ENCODE results near the gene MVP.
A peak's percentile ranks its signal among the peaks of the same experiment; 100 is the strongest.

Gene MVP

DNA sequence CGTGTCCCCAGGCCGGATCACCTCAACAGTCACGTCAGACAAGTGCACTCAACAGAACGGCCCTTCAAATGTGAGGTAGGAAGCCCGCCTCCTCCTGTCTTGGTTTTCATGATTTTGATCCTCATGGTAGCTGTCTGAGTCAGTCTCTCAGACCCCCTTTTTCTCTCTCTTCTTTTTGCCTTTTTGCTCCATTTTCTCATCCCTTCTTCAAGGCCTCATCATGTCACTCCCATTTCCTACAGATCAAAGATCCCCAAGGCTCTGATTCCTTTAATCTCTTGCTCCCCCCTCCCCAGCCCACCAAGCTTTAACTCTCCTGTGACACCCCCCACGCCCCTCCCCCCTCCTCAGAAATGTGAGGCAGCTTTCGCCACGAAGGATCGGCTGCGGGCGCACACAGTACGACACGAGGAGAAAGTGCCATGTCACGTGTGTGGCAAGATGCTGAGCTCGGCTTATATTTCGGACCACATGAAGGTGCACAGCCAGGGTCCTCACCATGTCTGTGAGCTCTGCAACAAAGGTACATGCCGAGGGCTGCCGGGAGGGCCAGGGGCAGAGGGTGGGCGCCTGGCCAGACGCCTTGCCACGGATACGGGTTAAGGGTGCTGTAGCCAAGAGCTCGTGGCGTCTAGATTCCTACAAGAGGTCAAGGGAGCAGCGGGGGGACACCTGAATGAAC, 11.9 kb upstream of the MVP start:
- Mint-ChIP-seq H3K4me3 (peak overlapping the region; percentile 85 to 88), H3K4me1 (peaks cover 50 to 76% of the 10 kb centered on the region in 2 donors), H3K27me3 (peaks cover 0 to 15% of the 10 kb centered on the region in 2 donors), H3K36me3 (peaks cover 37 to 51% of the 10 kb centered on the region in 2 donors), H3K27ac (peak overlapping the region; percentile 96), H3K9me3 (no peaks in the 10 kb centered on the region)
- ATAC-seq (replicated peaks) (peak in 1 of 2 donors; percentile 0), DNase-seq (no peak)

DNA sequence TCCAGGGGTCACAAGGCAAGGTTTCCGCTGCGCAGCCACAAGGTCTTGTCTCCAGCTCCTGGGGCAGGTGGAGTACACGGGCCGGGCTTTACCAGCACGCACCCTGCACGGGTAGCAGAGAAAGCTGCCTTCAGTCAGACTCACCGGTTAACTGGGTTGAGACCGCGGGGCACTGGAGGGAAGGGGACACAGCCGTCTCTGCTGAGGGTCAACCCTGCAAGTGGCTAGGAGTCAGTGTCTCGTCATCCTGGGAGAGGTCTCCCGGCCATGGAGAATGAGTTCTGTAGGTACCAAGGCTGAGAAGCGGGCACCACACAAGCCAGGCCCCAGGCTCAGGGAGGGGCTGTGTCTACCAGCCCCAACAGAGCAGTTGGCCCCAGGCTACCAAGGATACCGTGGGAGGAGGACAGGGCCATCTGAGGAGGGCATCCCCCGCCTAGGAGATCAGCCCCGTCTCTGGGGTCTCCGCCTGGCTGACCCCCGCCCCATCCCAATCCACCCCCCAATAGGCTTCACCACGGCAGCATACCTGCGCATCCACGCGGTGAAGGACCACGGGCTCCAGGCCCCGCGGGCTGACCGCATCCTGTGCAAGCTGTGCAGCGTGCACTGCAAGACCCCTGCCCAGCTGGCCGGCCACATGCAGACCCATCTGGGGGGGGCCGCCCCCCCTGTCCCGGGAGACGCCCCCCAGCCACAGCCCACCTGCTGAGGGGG, 11.1 kb upstream of the MVP start:
- Mint-ChIP-seq H3K36me3 (peaks cover 33 to 43% of the 10 kb centered on the region in 2 donors), H3K27ac (peak overlapping the region; percentile 62), H3K27me3 (peaks cover 0 to 15% of the 10 kb centered on the region in 2 donors), H3K4me1 (peaks cover 45 to 76% of the 10 kb centered on the region in 2 donors), H3K4me3 (peak overlapping the region; percentile 85 to 88), H3K9me3 (no peaks in the 10 kb centered on the region)
- DNase-seq (no peak), ATAC-seq (replicated peaks) (no peak)

DNA sequence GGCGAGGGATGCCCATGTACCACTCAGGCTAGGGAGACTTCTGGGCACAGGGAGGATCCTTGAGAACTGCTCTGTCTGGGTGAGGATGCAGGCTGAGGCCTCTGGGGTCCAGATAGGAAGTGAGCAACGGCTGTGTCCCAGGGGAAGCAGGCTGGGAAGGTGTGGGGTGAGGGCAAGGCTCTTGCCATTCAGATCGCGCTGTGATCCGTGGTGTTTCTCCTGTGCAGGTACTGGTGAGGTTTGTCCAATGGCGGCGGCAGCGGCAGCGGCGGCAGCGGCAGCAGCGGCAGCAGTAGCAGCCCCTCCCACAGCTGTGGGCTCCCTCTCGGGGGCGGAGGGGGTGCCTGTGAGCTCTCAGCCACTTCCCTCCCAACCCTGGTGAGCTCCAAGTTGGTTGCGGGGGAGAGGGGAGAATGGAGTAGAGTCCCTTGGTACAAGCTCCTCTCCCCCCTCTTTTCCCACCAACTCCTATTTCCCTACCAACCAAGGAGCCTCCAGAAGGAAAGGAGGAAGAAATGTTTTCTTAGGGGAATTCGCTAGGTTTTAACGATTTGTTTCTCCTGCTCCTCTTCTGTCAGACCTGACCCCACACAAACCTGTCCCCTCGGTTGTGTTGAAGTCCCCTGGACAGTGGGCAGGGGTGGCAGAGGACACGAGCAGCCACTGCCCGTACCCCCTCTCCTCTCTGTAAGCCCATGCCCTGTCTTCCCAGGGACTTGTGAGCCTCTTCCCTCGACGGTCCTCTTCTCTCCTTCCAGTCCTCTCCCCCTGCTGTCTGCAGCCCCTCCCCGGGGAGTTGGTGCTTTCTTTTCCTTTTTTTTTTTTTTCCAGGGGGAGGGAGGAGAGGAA, 10.2 kb upstream of the MVP start:
- ATAC-seq (replicated peaks): no peak
- Mint-ChIP-seq H3K36me3 (peaks cover 33 to 38% of the 10 kb centered on the region in 2 donors), H3K27ac (peak overlapping the region; percentile 68), H3K27me3 (peaks cover 0 to 15% of the 10 kb centered on the region in 2 donors), H3K4me3 (peak overlapping the region; percentile 81 to 84), H3K4me1 (peaks cover 46 to 75% of the 10 kb centered on the region in 2 donors), H3K9me3 (no peaks in the 10 kb centered on the region)
- no peak for DNase-seq

DNA sequence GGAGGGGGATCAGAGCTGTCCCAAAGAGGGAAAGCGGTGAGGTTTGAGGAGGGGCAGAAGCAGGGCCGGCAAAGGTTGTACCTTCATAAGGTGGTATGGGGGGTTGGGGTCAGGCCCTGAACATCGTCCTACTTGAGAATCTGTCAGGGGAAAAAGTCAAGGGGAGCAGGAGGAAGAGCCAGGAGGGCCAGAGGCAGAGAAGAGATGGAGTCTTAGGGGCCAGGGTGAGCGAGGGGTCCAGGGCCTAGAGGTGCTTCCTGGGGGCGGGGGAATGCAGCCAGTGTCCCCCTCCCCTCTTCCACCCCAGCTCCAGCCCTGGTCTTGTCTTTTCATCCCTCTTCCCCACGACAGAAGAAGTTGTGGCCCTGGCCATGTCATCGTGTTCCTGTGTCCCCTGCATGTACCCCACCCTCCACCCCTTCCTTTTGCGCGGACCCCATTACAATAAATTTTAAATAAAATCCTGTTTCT, 9.5 kb upstream of the MVP start:
- Mint-ChIP-seq H3K36me3 (peaks cover 30 to 34% of the 10 kb centered on the region in 2 donors), H3K4me3 (peak overlapping the region; percentile 81 to 84), H3K27ac (peak overlapping the region; percentile 72), H3K27me3 (peaks cover 0 to 15% of the 10 kb centered on the region in 2 donors), H3K9me3 (no peaks in the 10 kb centered on the region), H3K4me1 (peaks cover 47 to 76% of the 10 kb centered on the region in 2 donors)
- ATAC-seq (replicated peaks): no peak
- DNase-seq: no peak

DNA sequence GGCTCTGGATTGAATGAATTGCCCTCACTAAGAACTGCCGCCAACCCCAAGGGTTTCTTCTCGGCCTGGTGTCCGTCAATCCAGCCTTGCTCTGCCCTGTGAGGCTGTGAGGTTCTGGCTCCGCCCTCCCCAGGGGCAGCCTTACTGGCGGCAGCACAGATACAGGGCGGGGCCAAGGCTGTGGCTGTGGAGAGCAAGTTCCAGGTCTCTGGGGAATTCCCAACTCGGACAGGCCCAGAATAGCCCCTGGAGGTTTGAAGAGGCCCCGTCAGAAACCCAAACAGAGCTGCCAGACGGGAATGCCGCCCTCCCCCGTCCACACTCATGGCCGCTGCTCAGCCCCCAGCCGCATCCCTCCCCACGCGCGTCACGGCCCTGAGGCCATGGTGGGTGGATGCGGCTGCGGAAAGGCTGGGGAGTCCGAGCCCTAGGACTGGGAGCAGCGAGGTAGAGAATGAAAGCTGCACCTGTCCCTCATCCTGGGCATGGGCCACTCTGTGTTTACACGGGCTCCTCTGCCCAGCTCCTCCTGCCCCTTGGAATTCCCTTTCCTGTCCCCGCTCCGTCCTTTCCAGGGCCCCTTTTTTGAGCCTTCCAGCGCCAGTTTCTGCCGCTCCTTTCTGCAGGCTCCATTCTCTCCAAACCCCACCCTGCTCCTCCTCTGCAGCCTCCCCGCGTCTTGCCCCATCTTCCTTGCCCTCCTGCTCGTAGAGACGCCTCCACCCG, 8.9 kb upstream of the MVP start:
- Mint-ChIP-seq H3K4me1 (peaks cover 48 to 77% of the 10 kb centered on the region in 2 donors), H3K27me3 (peaks cover 0 to 15% of the 10 kb centered on the region in 2 donors), H3K27ac (peak overlapping the region; percentile 72), H3K4me3 (peak overlapping the region; percentile 81 to 84), H3K9me3 (no peaks in the 10 kb centered on the region), H3K36me3 (peaks cover 31 to 35% of the 10 kb centered on the region in 2 donors)
- ATAC-seq (replicated peaks) (peak; percentile 49 to 53), DNase-seq (peak; percentile 77)

DNA sequence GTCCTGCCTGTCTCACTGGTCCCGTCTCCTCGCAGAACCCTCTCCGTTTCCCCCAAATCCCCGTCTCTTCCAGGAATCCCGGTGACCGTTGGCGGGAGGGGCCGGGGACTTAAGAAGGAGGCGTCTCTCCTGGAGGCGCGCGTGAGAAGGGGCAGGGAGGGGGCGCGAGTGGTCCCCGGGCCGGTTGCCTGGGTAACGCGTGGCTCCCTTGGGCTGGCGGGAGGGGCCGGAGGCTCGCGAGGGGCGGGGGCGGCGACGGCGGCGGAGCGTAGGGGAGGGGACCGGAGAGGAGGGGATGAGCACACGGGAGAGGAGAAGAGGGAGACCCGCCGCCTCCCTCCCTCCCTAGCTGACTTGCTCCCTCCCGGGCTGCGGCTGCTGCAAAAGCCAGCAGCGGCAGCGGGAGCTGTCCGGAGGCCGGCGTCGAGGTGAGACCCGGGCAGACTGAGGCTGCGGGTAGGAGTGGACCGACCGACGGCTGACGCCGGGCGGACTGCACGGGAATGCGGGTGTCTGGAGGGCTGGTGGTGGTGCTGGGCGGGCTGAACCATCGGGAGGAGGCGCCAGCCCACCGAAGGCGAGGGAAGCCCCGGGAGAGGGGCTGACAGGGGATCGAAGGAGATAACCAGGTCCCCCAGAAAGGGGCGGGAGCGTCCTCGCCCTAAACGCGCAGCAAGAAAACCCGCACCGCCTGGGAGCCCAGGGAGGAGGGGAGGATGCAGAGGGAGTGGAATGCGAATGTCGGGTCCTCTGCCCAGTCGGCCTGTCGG, 8.2 kb upstream of the MVP start, which contains the start of gene PRRT2:
Gene PRRT2, plus strand, starts transcription at position 298 of the 770 bp plus-strand sequence. CDS start 862 bp downstream, outside the sequence.
- peak within 1 kb of the TSS; percentile 72 for H3K27ac Mint-ChIP-seq
- peaks cover 0 to 15% of the 10 kb centered on the region in 2 donors for H3K27me3 Mint-ChIP-seq
- peaks cover 36 to 42% of the 10 kb centered on the region in 2 donors for H3K36me3 Mint-ChIP-seq
- no peaks in the 10 kb centered on the region for H3K9me3 Mint-ChIP-seq
- H3K4me1 Mint-ChIP-seq: peaks cover 52 to 84% of the 10 kb centered on the region in 2 donors
- ATAC-seq (replicated peaks) (no peak), DNase-seq (no peak)
- peak within 1 kb of the TSS; percentile 81 to 84 for H3K4me3 Mint-ChIP-seq

DNA sequence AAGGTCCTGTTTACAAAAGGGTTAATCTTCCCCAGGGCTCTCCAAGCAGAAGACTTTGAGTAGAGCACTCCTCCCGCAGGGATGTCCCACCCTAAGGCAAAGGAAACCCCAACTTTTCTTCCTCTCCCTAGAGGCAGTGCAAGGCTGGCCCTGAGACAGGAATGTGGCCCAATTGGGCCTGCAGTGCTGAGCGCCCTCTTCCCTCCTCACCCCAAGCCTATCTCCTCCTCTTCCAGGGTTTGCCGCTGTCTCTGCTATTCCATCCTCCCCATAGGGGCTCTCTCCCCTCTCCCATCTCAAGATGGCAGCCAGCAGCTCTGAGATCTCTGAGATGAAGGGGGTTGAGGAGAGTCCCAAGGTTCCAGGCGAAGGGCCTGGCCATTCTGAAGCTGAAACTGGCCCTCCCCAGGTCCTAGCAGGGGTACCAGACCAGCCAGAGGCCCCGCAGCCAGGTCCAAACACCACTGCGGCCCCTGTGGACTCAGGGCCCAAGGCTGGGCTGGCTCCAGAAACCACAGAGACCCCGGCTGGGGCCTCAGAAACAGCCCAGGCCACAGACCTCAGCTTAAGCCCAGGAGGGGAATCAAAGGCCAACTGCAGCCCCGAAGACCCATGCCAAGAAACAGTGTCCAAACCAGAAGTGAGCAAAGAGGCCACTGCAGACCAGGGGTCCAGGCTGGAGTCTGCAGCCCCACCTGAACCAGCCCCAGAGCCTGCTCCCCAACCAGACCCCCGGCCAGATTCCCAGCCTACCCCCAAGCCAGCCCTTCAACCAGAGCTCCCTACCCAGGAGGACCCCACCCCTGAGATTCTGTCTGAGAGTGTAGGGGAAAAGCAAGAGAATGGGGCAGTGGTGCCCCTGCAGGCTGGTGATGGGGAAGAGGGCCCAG, 7.3 kb upstream of the MVP start:
- DNase-seq (no peak), ATAC-seq (replicated peaks) (no peak)
- H3K4me1 Mint-ChIP-seq: peaks cover 51 to 88% of the 10 kb centered on the region in 2 donors
- H3K4me3 Mint-ChIP-seq: peak overlapping the region; percentile 25 to 84
- H3K9me3 Mint-ChIP-seq: no peaks in the 10 kb centered on the region
- peak overlapping the region; percentile 37 for H3K27ac Mint-ChIP-seq
- peaks cover 33 to 39% of the 10 kb centered on the region in 2 donors for H3K36me3 Mint-ChIP-seq
- peaks cover 0 to 15% of the 10 kb centered on the region in 2 donors for H3K27me3 Mint-ChIP-seq

DNA sequence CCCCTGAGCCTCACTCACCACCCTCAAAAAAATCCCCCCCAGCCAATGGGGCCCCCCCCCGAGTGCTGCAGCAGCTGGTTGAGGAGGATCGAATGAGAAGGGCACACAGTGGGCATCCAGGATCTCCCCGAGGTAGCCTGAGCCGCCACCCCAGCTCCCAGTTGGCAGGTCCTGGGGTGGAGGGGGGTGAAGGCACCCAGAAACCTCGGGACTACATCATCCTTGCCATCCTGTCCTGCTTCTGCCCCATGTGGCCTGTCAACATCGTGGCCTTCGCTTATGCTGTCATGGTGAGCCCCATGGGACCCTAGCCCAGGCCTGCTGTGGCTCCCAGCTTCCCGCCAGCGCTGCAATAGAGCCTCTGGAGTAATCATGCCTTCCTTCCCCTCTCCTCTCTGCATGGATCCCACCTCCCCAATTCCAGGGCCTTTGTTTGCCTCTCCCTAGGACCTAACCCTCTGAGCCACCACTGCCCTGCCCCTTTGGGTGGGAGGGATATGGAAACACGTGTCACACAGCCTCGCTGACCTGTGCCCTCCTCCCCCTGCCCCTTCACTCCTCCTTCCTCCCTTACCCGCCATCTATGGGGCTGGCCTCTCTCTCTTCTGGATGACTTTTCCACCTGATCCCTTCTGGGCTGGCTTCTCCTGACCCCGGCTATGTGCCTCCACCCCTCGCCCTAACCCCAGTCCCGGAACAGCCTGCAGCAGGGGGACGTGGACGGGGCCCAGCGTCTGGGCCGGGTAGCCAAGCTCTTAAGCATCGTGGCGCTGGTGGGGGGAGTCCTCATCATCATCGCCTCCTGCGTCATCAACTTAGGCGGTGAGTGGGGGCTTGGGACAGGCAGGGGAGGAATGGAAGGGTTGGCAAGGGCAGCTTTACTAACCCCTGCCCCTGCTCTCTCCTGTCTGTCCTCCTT, 6.4 kb upstream of the MVP start:
- peaks cover 33 to 39% of the 10 kb centered on the region in 2 donors for H3K36me3 Mint-ChIP-seq

DNA sequence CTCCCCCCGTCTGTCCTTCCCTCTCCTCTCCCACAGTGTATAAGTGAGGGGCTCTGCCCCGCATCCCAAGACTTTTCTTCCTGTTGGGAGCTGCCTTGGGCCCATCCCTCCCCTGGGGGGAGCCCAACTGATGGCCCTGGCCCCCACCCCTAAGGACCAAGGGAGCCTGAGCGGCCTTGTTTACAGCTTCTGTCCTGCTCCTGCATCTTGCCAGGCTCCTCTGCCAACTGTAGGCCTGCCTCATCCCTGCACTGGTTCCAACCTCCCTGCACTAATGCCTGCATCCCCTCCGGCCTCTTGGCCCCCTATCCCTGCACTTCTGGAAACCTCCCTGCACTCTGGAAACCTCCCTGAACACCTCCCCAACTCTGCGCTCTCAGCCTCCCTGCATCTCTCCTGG, 5.7 kb upstream of the MVP start:
- no peak for DNase-seq
- Mint-ChIP-seq H3K36me3 (peaks cover 35 to 43% of the 10 kb centered on the region in 2 donors), H3K9me3 (no peaks in the 10 kb centered on the region), H3K4me1 (peaks cover 54 to 88% of the 10 kb centered on the region in 2 donors), H3K27me3 (peaks cover 0 to 15% of the 10 kb centered on the region in 2 donors), H3K4me3 (peak overlapping the region; percentile 89 to 97), H3K27ac (no peak overlapping the region)
- ATAC-seq (replicated peaks): no peak

More for the DNA sequence above, 6.4 kb upstream of the MVP start:
- Mint-ChIP-seq H3K4me1 (peaks cover 52 to 88% of the 10 kb centered on the region in 2 donors), H3K27me3 (peaks cover 0 to 15% of the 10 kb centered on the region in 2 donors), H3K9me3 (no peaks in the 10 kb centered on the region), H3K27ac (peak overlapping the region; percentile 73), H3K4me3 (peak overlapping the region in 1 of 2 donors; percentile 14)
- DNase-seq (no peak), ATAC-seq (replicated peaks) (no peak)

DNA sequence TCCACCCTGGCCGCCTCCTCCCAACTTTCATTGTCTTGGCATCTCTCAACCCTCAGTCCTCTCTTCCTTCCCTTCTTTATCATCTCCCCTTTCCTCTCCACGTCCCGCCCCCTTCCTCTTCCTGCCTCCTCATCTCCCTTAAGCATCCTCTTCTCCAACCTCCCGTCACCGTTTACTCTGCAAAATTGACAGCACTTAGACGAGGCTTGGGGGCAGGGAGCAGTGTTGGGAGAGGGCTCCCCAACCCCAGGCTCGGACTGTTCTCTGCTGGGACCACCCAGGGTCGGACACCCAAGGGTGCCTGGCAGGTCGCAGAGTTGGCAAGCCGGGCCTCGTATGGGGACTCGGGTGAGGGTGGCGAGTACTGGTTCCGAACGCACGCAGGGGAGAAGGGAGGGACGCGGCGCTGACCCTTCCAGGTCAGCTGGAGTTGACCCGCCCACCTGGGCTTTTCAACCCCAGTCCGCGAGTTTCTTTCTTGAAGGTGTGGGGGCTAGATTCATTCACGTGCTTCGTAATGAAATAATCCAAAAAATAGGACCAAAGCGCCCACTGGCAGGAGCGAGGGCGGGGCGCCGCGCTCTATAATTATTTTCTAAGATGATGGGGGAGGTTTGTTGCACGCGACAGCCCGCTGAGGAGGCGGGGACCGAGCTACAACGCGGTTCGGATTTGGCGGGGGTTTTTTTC, 5.1 kb upstream of the MVP start:
- DNase-seq (no peak), ATAC-seq (replicated peaks) (no peak)
- Mint-ChIP-seq H3K27ac (peak overlapping the region; percentile 65), H3K4me1 (peaks cover 53 to 88% of the 10 kb centered on the region in 2 donors), H3K27me3 (peaks cover 0 to 15% of the 10 kb centered on the region in 2 donors), H3K4me3 (peak overlapping the region; percentile 89 to 97), H3K9me3 (no peaks in the 10 kb centered on the region), H3K36me3 (peaks cover 32 to 41% of the 10 kb centered on the region in 2 donors)
